ENCODE measurements around the gene ADCY5.

ADCY5 gene

DNA sequence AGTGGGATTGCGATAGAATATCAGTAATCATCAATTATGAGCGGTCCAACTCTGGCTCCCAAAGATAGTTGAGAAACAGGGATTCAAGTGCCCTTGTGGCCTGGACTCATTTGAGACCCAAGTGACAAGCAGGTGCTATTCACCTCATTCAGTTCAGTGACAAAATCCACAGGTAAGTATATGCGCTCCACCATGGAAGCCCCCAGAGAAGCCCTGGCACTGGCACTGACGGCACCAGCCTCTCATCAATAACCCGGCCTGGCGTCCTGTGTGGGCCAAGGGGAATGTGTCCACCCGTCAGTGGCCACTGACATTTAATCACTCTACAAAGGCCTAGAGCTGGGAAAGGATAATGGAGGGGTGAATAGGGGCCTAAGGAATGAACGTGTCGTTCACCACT lies 117.2 kb downstream of the ADCY5 start:
- in situ Hi-C loops (cut with MboI; ENCODE audit: low sequenced_read_pairs) = loop anchor here (25.0 kb wide), 1 partner anchor 231 kb away; no protein-coding TSS in a partner anchor

DNA sequence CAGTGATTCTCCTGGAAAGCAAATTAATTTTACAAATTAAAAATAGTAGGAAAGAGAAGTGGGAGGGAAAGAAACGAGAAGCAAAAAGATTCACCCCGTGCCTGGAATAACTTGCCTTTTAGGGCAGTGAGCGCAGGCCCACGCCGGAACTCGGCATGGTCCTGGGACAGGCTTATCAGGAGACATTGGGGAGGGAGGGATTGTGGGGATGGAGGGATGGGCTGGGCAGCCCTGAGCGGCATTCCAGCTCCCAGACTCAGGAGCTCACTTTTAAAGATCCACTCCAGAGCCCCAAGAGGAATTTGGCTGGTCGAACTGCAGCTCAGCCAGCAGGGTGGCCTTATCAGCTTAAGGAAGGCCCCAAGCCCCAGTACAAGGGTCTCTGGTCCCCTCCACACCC lies 117.9 kb downstream of the ADCY5 start:
- in situ Hi-C loops (cut with MboI; ENCODE audit: low sequenced_read_pairs) = loop anchor here (25.0 kb wide), 1 partner anchor 231 kb away; no protein-coding TSS in a partner anchor

DNA sequence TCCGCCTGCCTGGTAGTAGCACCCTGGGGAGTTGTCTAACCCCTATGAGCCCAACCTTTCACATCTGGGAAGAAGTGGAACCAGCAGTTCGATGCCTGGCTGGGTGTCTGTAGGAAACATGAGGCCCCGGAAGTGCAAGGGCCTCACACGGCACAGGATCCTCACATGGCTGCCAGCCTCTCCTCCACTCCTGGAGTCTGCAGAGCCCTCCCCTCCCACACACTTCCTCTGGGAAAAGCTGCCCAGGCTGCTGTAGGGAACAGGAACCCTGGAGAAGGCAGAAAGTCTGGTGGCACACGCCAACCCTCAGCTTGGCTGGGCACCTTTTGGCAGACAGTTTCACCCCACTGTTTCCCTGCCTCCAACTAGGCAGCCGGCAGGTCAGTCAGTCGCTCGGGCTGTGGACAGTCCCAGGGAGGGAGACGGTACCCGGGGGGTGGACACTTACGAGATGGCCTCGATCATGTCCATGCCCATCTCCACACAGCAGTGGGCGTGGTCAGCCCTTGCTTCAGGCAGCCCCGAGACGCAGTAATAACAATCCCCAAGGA lies 118.4 kb downstream of the ADCY5 start:
- in situ Hi-C loops (cut with MboI; ENCODE audit: low sequenced_read_pairs) = loop anchor here (25.0 kb wide), 1 partner anchor 232 kb away; no protein-coding TSS in a partner anchor

DNA sequence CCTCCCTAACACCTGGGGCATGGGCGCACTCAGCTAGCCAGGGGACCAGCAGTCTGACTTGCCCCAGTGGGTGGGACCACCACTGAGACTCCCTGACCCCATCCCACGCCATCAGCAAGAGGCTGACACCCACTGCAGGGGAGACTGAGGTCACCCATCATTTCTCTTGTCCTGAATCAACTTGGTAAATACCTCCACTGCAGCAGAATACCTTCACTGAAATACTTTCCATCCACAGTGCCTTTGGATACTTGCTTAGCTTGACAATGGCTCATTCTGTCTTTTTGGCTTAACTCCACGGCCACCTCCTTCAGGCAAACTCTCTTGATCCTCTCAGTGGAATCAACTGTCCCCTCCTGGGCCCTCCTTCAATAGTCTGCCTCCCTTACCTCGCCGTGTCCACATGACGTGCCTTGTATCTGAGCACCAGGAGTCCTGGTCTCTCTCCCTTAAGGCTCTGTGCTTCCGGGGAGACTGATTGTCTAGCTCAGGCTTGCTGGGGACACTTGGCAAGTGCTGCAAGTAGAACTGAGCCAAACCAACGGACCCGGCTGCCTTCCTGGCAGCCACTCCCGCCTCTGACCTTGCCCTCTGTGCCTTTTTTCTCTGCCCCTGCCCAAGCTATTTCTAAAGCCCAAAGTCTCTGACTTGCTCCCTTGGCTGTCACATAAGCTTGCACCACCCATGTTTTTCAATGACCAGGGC lies 119.1 kb downstream of the ADCY5 start:
- in situ Hi-C loops (cut with MboI; ENCODE audit: low sequenced_read_pairs) = loop anchor here (25.0 kb wide), 1 partner anchor 233 kb away; no protein-coding TSS in a partner anchor

DNA sequence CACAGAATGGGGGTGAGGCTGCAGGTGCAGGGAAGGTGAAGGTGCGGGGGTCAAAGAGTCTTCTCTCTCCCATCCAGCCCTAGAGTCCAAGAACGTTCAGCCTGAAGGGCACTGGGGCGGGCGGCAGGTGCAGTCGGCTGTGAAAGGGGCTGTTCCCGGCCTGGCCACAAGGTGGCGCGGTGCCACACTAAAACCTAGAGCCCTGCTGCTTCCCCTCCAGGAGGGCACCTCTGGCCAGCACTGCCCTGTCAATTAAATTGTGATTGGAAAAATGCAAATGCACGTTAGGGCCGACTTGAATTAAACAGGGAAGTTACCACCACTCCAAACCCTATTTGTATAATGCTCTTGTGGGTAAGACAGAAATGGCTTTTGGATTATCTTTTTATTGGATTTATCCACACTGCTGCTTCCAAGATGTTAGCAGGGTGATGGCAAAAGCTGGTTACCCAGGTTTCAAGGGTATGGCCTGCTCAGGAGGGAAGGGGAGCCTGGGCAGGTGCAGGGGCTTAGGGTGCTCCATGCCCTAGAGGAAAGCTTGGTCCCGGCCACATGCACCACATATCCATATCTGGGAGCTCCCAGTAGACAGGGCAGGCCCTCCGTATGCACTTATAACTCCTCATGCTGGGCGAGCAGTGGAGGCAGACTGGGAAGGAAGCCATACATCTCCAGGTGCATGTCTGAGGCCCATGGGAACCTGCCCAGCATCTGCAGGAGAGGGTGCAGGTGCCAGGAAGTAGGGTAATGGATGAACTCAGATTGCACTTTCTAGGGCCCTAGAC lies 119.8 kb downstream of the ADCY5 start:
- in situ Hi-C loops (cut with MboI; ENCODE audit: low sequenced_read_pairs) = loop anchor here (25.0 kb wide), 1 partner anchor 233 kb away; no protein-coding TSS in a partner anchor

DNA sequence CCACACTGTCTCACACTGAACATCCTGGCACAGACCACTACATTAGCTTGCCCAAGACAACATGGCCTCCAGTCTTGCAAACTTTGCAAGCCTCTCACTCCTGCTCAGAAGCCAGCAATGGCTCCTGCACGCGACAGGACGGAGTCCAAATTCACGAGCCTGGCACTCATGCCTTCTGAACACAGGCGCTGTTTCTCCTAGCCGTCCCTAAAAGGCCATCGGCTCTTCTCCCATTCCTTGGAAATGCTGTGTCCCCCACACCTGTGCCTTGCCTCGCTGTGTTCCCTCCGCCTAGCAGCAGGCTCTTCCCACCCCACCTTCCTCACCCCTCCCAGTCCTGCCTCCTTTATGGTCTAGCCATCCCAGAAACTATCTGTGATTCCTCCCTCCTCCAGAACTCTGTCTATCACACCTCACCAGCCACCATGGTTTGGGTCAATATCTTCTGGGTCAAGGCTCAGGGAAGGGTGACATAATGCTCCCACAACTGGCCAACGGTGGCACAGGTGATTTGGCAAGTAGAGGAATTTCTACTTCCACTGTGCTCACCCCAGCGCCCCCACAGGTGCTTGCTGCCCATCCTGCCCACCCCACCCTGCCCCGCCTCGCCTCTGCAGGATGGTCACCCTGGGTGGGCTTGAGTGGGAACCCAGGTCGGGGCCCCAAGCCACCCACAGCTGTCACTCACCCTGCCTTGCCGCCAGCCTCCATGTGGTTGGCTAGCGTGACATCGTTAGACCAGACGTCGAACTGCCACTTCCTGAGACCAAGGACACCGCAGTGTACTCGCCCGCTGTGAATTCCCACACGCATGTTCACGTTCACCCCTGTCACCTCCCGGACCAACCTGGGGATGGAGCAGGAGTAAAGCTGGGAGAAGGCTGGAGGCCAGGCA lies 120.7 kb downstream of the ADCY5 start:
- in situ Hi-C loops (cut with MboI; ENCODE audit: low sequenced_read_pairs) = loop anchor here (25.0 kb wide), 1 partner anchor 234 kb away; no protein-coding TSS in a partner anchor

DNA sequence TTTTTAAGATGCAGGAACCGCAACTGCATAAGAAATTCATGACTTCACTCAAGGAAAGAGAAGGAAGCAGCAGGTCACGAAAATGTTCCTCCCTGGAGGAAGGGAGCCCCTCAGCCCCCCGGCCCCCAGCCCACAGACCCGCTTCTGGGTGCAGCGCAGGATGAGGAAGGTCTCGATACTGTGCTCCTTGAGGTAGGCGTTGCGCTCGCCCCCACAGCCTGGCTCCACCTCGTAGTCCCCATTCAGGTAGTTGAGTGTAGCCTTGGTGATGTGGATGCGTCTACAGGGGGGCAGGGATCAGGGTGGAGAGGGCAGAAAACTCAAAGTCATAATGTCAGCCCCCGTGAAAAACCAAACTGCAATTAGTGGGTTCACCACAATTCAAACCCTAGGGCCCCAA lies 121.4 kb downstream of the ADCY5 start:
- in situ Hi-C loops (cut with MboI; ENCODE audit: low sequenced_read_pairs) = loop anchor here (25.0 kb wide), 1 partner anchor 235 kb away; no protein-coding TSS in a partner anchor

DNA sequence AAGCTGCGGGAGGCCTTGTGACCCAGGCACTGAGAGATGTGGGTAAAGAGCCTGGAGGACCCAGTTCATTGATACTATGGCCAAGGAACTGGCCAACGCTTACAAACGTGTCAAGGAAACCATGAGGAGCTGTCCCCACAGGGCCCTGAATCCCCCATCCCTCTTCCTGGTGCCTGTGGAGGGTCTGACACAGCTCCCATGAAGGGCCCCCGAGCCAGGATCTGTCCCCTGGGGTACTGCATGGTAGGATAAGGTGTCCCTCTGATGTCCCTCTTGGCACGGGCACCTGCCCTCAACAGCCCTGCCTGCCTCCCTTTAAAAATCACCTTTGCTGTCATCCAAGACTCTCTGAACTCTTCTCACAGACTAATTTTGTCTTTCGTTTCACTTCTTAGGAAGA lies 122.4 kb downstream of the ADCY5 start:
- in situ Hi-C loops (cut with MboI; ENCODE audit: low sequenced_read_pairs) = loop anchor here (25.0 kb wide), 1 partner anchor 236 kb away; no protein-coding TSS in a partner anchor

DNA sequence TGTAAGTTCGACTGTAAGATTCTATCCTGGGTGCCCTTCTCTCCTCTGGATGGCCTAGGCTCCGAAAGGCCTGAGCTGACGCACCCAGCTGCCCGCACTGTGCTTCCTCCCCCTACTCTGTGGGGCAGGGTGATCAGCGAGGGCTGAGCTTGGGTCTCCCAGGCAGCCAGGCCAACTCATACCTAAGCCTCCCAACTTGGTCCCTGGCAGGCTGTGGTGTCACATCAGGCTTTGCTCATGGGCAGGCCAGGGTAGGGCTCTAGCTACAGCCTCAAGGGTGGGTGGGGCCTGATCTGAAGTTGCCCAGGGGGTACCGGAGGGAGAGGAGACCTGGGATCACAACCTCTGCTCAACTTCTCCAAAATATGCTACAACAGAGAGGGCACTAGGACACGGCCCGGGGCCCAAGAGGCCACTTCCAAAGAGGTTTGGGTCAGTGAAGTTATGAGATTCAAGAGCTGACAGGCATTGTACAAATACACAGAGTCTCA lies 123.1 kb downstream of the ADCY5 start:
- in situ Hi-C loops (cut with MboI; ENCODE audit: low sequenced_read_pairs) = loop anchor here (25.0 kb wide), 1 partner anchor 236 kb away; no protein-coding TSS in a partner anchor

DNA sequence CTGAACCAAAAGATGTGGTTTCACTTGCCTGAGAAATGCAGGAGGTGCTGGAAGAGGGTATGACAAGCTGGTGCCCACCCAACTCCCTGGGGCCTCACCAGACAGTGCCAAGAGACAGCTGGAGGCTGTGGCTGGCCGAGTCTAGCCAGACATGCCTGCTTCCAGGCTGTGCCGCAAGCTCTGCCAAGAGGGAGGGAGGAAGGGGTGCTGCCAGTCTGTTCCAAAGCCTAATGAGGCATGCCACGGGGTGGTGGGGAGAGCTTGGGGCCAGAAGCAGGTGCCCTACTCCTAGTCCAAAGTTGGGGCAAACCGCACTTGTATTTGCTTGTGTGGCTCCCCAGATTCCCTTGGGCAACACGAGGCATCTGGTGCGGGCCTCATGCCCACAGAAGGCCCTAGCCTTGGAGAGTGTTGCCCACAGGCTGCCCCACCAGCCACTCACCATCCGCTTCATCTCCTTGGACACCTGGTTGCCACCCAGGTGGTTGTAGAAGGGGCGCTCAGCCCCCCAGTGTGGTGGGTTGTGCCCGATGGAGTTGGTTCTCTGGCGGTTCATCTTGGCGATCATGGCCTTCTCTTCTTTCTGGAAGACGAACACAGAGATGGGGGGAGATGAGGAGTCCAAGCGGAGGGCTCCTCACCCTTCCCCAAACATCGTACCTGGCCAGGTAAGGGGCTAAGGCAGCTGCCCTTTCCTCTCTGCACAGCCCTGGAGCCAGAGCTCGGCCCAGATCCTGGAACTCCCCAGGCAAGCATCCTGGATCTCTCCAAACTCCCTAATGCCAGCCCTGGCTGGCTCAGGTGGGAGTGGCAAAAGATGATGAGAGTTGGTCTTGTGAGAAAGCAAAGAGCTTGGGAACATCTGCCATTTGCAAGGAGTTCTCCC lies 123.8 kb downstream of the ADCY5 start:
- in situ Hi-C loops (cut with MboI; ENCODE audit: low sequenced_read_pairs) = loop anchor here (25.0 kb wide), 1 partner anchor 237 kb away; no protein-coding TSS in a partner anchor

DNA sequence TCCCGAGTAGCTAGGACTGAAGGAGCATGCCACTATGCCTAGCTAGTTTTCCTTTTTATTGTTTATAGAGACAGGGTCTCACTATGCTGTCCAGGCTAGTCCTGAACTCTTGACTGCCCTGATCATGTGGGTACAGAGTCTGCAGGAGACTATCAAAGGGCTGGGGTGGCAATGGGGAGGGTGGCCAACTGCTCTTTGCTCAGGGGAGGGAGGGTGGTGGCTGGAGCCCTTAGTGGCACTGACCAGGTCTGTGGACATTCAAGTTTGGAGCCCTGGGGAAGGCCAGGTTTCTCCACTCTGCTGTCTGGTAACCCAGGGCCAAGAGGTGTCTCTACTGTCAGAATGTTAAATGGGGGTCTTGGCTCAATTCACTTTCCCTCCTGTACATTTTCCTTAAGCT lies 125.1 kb downstream of the ADCY5 start:
- in situ Hi-C loops (cut with MboI; ENCODE audit: low sequenced_read_pairs) = no loop called here

DNA sequence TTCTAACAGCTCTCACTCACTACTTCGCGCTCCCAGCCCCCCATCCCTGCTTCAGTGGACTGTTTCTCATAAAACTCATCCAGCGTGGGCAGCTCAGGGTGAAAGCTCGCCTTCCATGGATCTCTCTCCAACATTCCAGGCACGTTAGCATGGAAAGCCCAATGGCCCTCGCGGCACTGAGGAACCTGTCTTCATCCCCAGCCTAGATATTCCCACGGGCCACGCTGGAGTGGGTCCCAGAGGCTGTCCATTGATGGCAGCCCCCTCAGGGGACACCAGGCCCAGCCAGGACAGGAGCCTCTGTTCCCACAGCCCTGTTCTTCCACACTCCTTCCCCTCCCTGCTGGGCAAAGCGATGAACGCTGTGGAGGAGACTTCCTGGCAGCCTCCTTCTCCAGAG lies 126.0 kb downstream of the ADCY5 start:
- in situ Hi-C loops (cut with MboI; ENCODE audit: low sequenced_read_pairs) = no loop called here

DNA sequence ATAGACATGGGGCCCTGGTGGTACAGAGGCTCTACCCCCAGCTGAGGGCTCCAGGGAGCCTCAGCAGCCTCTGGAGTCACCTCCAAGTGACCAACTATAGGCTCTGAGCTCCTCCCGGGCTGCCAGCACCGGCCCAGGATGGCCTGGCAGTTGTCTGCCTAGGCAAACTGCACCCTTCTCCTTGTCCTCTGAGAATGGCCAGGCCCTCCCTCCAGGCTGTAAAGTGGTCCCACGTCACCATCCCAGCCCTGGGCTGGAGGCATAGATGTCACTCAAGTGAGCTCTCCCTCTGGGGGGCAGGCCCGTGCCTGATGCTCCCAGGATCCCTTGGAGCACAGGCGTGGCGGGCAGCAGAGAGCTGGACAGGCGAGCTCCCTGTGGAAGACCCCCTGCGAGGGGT lies 127.1 kb downstream of the ADCY5 start:
- in situ Hi-C loops (cut with MboI; ENCODE audit: low sequenced_read_pairs) = no loop called here

DNA sequence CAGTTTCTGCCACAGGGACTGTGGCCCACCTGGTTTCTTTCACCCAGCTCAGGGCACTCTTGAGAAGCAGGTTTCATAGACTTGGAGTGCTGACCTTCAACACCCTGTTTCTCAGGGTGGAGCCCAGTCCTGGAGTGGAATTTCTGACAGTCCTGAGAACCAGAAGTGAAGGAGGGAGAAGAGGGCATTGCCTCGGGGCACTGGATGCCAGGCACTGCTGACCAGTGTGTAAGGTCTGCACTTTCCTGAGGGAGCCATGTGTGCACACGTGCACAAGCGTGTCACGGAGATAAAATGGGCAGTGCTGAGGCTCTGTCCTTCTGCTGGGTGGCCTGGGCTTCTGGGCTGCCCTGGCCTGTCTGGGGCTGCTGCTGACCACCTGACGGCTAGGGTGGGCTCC lies 128.7 kb downstream of the ADCY5 start:
- in situ Hi-C loops (cut with MboI; ENCODE audit: low sequenced_read_pairs) = no loop called here

DNA sequence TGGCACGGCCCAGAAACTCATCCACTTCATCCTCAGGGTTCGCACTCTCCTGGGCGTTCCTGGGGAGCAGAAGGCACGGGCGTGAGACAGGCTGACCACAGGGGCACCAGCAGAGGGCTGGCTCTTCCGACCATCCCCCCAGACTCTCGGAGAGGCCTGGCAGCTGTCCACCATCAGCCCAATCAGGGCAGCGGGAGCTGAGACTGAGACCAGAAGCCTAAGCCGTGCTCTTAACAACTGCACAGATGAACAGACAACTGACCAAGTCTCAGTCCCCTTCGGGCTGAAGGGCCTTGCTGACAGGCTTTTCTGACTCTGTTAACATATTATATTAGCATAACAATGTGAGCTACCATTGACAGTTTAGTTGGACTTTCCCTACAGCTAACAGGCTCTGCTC lies 129.1 kb downstream of the ADCY5 start:
- in situ Hi-C loops (cut with MboI; ENCODE audit: low sequenced_read_pairs) = no loop called here

DNA sequence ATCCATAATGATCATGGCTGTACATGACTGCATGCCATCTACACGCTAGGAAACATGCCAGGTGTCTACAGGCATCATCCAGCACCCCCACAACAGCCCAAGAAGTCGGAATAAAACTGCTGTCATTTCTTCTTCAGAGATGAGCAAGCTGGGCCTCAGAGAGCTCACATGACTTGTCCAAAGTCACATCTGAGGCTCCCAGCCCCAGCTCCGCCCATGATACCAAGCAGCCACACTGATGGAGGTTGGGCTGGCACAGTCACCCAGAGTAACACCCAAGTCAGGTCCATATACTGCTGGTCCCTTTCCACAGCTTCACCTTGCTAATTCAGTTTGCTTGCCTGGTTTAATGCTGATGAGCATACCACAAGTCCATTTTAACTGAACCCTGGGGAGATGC lies 130.5 kb downstream of the ADCY5 start:
- in situ Hi-C loops (cut with MboI; ENCODE audit: low sequenced_read_pairs) = no loop called here

DNA sequence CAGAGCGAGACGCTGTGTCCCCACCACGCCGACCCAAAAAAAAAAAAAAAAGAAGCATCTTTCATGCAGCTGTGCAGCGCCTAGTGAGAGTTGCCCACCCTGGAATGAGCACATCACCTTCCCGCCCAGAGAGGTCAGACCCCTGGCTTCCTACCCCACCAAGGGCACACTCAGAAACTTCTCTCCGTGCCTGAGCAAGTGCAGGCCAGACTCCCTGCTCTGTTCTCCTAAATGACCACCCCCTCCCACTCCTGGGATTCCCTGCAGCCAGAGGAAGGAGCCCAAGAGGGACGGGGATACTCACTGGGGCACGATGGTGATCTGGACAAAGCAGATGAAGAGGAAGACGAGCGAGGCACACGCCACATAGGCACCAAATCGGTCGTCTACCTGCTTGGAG lies 131.2 kb downstream of the ADCY5 start:
- in situ Hi-C loops (cut with MboI; ENCODE audit: low sequenced_read_pairs) = no loop called here

DNA sequence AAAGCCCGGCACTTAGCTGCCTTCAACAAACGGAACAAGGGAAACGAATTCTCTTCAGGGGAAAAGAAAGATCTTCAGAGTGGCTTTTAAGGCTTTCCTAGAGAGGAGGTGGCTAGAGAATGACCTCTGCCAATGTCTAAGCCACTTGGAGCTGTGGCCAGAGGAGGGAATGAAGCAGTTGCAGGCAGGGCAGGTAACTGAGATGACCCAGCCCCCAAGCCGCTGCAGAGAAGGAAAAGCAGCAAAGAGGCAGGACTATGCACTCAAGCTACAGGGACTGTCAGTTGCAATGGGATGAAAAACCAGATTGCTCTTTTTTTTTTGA lies 133.7 kb downstream of the ADCY5 start:
- in situ Hi-C loops (cut with MboI; ENCODE audit: low sequenced_read_pairs) = no loop called here
